GM12878 (cell line): ENCODE measurements around the gene C19orf44. TPM values are rescaled to one million over a fixed set of nuclear protein-coding genes. Genes with fewer than 3 reads are reported as not detected.
A peak's percentile ranks its signal among the peaks of the same experiment; 100 is the strongest.

Experiments used
- ATF7 ChIP-seq: fragments of 450-650 bp; IDR thresholded peaks from 2 replicates; pipeline ENCODE4 v1.6.1; 2016; ENCODE audit warnings: low read depth, mild to moderate bottlenecking
- BRCA1 ChIP-seq: IDR thresholded peaks from 2 replicates; pipeline ENCODE4 v1.6.1; 2011; ENCODE audit warnings: low read depth, low read length, improper control_type of control experiment
- CBFB ChIP-seq: IDR thresholded peaks from 2 replicates; pipeline ENCODE4 v1.6.1; 2016; ENCODE audit warnings: antibody characterized with exemption, low read depth
- CREB1 ChIP-seq: IDR thresholded peaks from 2 replicates; pipeline ENCODE4 v1.6.1; 2012; ENCODE audit warnings: low read depth, mild to moderate bottlenecking, inconsistent platforms
- CTCF ChIP-seq, 3 experiments: IDR thresholded peaks in 2 of 3; conservative IDR thresholded peaks in 1 of 3; 2 replicates each; pipeline ENCODE4 v1.5.1; 2011; ENCODE audit warnings: low read depth in 3 of 3, low read length in 3 of 3, mild to moderate bottlenecking in 3 of 3, control low read depth in 2 of 3, moderate library complexity in 2 of 3, inconsistent platforms in 1 of 3, mixed read lengths in 1 of 3; ENCODE audit not compliant: control insufficient read depth in 2 of 3, insufficient read depth in 1 of 3; ENCODE audit errors: extremely low read depth in 1 of 3
- HDAC2 ChIP-seq: fragments of 200-600 bp; sonication (generic); IDR thresholded peaks from 2 replicates; pipeline ENCODE4 v1.6.1; 2017
- HSF1 ChIP-seq: fragments of 150-350 bp; IDR thresholded peaks from 2 replicates; pipeline ENCODE4 v1.6.1; 2014; ENCODE audit warnings: mild to moderate bottlenecking, low read depth, low read length
- IKZF1 ChIP-seq: fragments of 450-650 bp; conservative IDR thresholded peaks from 2 replicates; pipeline ENCODE4 v1.6.1; 2017; ENCODE audit warnings: antibody characterized with exemption, mild to moderate bottlenecking
- JUND ChIP-seq: IDR thresholded peaks from 2 replicates; pipeline ENCODE4 v1.6.1; 2012; ENCODE audit warnings: low read depth, mild to moderate bottlenecking, low read length, improper control_type of control experiment, moderate library complexity
- LARP7 ChIP-seq: fragments of 450-650 bp; IDR thresholded peaks from 2 replicates; pipeline ENCODE4 v1.6.1; 2017; ENCODE audit warnings: mild to moderate bottlenecking
- MTA3 ChIP-seq: IDR thresholded peaks from 2 replicates; pipeline ENCODE4 v1.6.1; 2012; ENCODE audit warnings: low read length, inconsistent platforms, borderline replicate concordance
- MXI1 ChIP-seq: fragments of 150-350 bp; IDR thresholded peaks from 2 replicates; pipeline ENCODE4 v1.6.1; 2011; ENCODE audit warnings: low read depth, mild to moderate bottlenecking, inconsistent platforms, low read length, improper control_type of control experiment
- NFIC ChIP-seq: IDR thresholded peaks from 2 replicates; pipeline ENCODE4 v1.6.1; 2012; ENCODE audit warnings: low read depth, mild to moderate bottlenecking, inconsistent platforms, low read length, moderate library complexity
- PKNOX1 ChIP-seq: fragments of 450-650 bp; IDR thresholded peaks from 2 replicates; pipeline ENCODE4 v1.6.1; 2016; ENCODE audit warnings: mild to moderate bottlenecking
- POLR2AphosphoS2 ChIP-seq: IDR thresholded peaks from 2 replicates; pipeline ENCODE4 v1.6.1; 2011; ENCODE audit warnings: low read depth, mild to moderate bottlenecking, low read length, improper control_type of control experiment, moderate library complexity
- SIN3A ChIP-seq: IDR thresholded peaks from 2 replicates; pipeline ENCODE4 v1.6.1; 2012; ENCODE audit warnings: low read depth, low read length, improper control_type of control experiment
- SIX5 ChIP-seq: IDR thresholded peaks from 2 replicates; pipeline ENCODE4 v1.6.1; 2011; ENCODE audit warnings: mild to moderate bottlenecking, low read depth, low read length, moderate library complexity; ENCODE audit not compliant: severe bottlenecking
- SREBF2 ChIP-seq: IDR thresholded peaks from 2 replicates; pipeline ENCODE4 v1.6.1; 2012; ENCODE audit warnings: mild to moderate bottlenecking, low read length
- TCF7 ChIP-seq: IDR thresholded peaks from 2 replicates; pipeline ENCODE4 v1.6.1; 2014; ENCODE audit warnings: antibody characterized with exemption, borderline replicate concordance
- YY1 ChIP-seq: IDR thresholded peaks from 2 replicates; pipeline ENCODE4 v1.6.1; 2011; ENCODE audit warnings: low read depth, mild to moderate bottlenecking, low read length
- ZNF274 ChIP-seq: IDR thresholded peaks from one replicate; pipeline ENCODE4 v1.8.0; 2011; ENCODE audit not compliant: insufficient read length, insufficient read depth
- ZNF687 ChIP-seq: fragments of 450-650 bp; IDR thresholded peaks from 2 replicates; pipeline ENCODE4 v1.6.1; 2017; ENCODE audit warnings: mild to moderate bottlenecking, moderate library complexity
- polyA plus RNA-seq, 11 experiments: library from polyadenylated mRNA; depleted of rRNA in 4 of 11; unstranded in 6 of 11; stranded (reverse) in 5 of 11; fragments of >200 nt; fragmentation: Nextera tagmentation in 4 of 11; fragmentation: Illumina TruSeq in 1 of 11; extraction: Ambion mirVana in 4 of 11; extraction: Trizol in 1 of 11; gene quantifications; 1 replicate in 1 of 11; 2 replicates in 10 of 11; pipeline versions ENCODE4 v1.2.1 to v1.2.3, GENCODE V29; 2011 to 2016; ENCODE audit warnings: inconsistent platforms in 2 of 11, missing spikeins in 2 of 11, low read depth in 1 of 11
- total RNA-seq, 4 experiments: library from RNA; depleted of rRNA in 3 of 4; stranded (reverse); fragments of >200 nt in 3 of 4; fragmentation: Illumina TruSeq in 1 of 4; extraction: Trizol in 1 of 4; gene quantifications; 2 replicates each; pipeline versions ENCODE4 v1.2.1 to v1.2.3, GENCODE V29; 2013 to 2021

Gene C19orf44
- total and polyA plus RNA-seq, 10 of the 15 experiments (the other 5 are each of a cell fraction or from before 2014, with no cell fraction given): 0.26 to 5.2 (median 3.6) TPM

- TF ChIP-seq ZNF687 (peak; percentile 68), SIN3A (peak; percentile 58), LARP7 (peak; percentile 79), HDAC2 (no peak), CREB1 (peak; percentile 70; the same call in 1 of the 2 replicates), BRCA1 (peak; percentile 55), CBFB (peak; percentile 59; the same call in 1 of the 2 replicates), ZNF274 (no peak), TCF7 (no peak), HSF1 (no peak), YY1 (peak; percentile 31; the same call in 1 of the 2 replicates), SREBF2 (peak; percentile 38; the same call in 1 of the 2 replicates), MXI1 (peak; percentile 93), IKZF1 (peak; percentile 87), SIX5 (peak; percentile 54), MTA3 (no peak), CTCF (IDR thresholded peaks at IDR 0.05 in 2 of 3, conservative IDR thresholded peaks at IDR 0.05 in 1 of 3; ENCODE audit: control insufficient read depth in 2 of 3, extremely low read depth in 1 of 3, insufficient read depth in 1 of 3, low read depth in 3 of 3, low read length in 3 of 3) (no peak), POLR2AphosphoS2 (peak; percentile 45; the same call in 1 of the 2 replicates), PKNOX1 (peak; percentile 79), NFIC (no peak), JUND (no peak), ATF7 (no peak)
Observed at GRCh38 chr19:16542045-16542909, 46.1 kb downstream of the C19orf44 start, which contains the start of gene CHERP (continued).
